HG03520 (cell line): ENCODE results near the gene PTPRG.

Experiments
- ATAC-seq: cut with Tn5 transposase; IDR thresholded peaks from one replicate; pipeline ENCODE4 v1.9.1; 2021; ENCODE audit warnings: mild to moderate bottlenecking, moderate library complexity; ENCODE audit not compliant: unreplicated experiment

PTPRG gene

DNA sequence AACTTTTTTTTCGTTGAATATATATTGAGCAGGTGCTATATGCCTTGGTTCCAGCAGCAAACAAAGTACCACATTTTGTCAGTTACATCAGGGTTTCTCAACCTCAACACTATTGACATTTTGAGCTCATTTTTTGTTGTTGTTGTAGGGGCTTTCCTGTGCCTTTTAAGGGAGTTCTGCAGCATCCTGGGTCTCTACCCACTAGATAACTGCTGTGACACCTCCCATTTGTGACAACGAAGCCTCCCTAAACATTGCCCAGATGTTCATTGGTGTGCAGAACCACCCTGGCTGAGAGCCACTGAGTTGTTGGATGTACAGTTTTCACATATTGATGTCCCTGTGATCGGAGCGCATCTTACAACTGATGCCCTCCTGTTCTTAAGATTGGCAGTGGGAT is 382.6 kb downstream of the PTPRG start:
- no peak for ATAC-seq

DNA sequence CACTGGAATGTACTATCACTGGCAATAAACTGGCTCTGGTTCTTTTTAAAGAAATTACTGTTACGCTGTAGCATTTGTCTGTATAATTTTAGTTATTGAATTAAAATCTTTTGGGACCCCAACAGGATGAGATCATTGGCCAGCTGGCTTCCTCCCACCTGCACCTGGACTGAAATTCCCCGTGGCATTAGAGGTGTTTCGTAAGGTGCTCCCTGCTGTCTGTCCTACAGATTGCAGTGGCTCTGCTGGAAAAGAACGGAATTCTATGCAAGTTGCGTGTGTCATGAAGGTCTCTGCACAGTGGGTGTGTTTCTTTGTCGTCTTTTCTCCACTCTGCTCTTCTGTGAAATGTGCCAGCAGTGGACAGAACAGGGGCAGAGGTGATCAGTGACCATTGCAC is 383.4 kb downstream of the PTPRG start:
- ATAC-seq: no peak

DNA sequence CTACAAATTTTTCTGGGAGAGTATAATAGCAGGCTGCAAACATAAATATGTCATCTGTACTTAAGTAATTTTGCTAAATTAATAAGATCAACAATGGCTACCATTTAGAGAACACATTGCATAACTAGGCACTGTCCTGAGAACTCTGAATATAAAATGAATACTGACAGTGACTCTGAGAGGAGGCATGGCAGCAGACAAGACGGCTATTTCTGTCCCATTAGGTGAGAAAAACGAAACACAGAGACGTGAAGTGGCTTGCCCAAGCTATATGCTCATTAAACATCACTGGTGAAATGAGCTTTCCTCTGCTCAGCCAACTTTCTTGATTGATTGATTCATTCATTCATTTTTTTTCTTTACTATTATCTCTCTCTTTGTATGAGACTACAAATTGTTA is 384.3 kb downstream of the PTPRG start:
- ATAC-seq: no peak

DNA sequence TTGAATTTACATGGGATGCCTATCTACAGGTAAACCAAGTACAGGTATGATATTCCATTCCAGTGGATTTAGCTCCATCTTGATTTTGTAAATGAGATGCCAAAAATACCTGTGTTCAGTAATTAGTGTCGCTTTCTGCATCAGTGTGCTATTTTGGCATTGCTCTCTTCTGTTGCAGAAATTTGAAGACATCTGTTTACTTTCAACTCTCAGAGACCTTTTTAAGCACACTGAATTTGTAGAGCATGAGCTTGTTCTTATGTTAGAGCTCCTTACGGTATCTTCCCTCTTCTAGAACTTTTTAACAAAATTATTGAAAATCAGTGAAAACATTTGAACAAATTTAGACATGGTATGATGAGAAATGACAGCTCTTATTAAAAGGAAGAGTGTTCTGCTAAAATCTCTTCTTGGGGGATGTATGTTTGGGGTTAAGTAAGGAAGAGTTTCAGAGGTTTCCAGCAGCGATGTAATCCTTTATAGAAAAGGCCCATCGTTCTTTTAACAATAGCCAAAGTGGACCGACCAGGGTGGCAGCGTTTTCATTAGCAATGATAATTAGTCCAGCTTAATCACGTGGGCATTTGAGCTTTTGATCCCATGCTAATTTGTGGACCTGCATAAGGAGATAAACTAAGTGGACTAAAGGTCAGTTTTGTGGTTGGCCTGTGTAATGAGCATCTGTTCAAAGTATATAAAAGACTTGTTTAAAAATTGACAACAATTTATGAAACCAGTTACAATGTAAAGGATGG is 385.4 kb downstream of the PTPRG start:
- no peak for ATAC-seq

GRCh38 chr3:61947456-61947855 is 386.1 kb downstream of the PTPRG start:
- ATAC-seq: no peak

- ATAC-seq: no peak
These were observed 387.4 kb downstream of the PTPRG start for GRCh38 chr3:61948699-61949305.

DNA sequence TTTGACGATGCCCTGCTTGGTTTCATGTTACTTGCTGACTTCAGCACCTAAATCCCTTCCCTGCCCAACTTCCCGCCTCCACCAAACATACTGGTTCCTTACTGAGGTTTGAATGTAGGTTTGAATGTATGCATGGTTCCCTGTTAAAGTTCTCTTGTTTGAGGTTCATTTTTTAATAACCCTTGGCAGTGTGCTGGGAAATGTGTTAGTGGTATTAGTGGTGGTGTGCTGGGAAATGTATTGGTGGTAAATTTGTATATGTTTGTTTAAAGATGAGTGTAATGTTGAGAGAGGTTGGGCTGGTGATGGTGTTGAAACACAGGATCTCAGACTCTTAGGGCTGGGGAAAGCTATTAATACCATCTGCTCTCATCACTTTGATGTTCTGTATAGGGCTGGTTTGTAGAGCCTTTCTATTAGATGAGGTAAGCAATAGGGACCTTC is 392.7 kb downstream of the PTPRG start:
- no peak for ATAC-seq

- ATAC-seq: no peak
These were observed 394.1 kb downstream of the PTPRG start for GRCh38 chr3:61955483-61955882.

GRCh38 chr3:61956236-61956635 is 394.9 kb downstream of the PTPRG start:
- no peak for ATAC-seq

DNA sequence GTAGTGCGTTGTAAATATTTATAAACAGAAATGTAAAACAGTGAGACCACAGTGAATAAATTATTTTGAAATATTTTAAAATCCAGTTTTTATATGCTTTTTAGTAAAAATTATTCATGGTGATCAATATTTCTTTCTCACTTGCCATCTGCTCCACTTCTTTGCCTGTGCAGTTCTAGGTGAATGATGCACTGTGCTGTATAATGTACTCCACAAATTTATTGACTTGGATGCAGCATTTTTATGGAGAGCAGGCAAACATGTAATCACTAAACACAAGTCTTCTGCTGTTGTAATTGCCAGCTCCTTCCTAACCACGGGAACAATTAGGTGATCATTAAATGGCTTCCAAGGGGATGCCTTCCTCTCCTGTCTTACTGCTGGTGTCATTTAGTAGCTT is 395.9 kb downstream of the PTPRG start:
- no peak for ATAC-seq

- no peak for ATAC-seq
These were observed 399.6 kb downstream of the PTPRG start for GRCh38 chr3:61960976-61961375.

DNA sequence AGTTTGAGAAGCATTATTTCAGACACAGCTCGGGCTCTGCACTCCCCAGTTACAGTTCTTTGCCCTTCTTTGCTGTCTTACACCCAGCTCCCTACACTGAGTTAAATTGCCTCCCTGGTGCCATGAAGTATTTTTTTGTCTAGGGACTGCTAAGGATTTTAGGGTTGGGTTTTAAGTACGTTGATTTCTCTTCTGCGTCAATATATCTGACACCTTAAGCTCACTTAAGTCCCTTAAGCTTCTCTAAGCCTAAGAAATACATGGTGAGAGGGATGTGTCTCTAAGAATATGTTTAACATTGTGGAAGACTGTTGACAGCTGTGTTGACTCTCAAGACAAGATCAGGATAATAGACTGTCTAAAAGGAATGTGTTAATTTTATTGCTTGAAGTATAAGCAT is 400.5 kb downstream of the PTPRG start:
- ATAC-seq: no peak

- ATAC-seq: no peak
These were observed 403.2 kb downstream of the PTPRG start for GRCh38 chr3:61964566-61964965.

DNA sequence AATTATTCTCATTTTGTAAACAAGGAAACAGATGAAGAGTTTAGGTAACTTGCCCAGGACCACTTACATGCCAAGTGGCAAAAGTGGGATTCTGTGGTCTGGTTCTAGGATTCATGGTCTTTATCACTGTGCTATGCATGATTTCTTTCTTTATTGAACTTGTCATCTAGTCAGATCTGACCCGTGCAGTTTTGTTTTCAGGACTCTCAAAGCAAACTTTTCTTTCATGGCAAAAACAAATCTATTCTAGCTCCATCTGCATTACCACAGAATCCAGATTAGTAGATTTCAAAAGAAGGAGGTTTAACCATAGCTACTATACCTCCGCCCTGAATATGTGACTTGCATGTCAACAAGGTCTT is 404.4 kb downstream of the PTPRG start:
- ATAC-seq: no peak

DNA sequence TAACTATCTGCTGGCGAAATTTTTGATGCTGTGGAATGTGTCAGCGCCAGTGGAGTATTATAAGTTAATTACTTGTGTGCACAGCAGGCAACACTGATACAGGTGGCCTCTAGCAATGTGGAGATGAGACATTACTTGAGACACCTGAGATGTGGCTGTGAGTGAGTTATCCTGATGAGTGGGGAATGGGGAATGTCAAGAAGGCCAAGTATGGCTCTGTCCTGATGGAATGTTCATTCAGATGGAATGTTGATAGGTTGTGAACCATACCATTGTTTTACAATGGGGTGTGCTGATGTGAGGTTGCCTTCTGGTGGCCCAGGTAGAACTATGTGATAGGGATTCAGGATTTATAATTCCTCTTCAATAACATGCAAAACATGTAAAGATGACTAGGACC is 404.8 kb downstream of the PTPRG start:
- ATAC-seq: no peak

- no peak for ATAC-seq
These were observed 405.6 kb downstream of the PTPRG start for GRCh38 chr3:61967019-61967418.

- no peak for ATAC-seq
These were observed 406.6 kb downstream of the PTPRG start for GRCh38 chr3:61967937-61968336.

- ATAC-seq: no peak
These were observed 413.3 kb downstream of the PTPRG start for GRCh38 chr3:61974662-61975061.

GRCh38 chr3:61975199-61975598 is 413.8 kb downstream of the PTPRG start:
- no peak for ATAC-seq

- no peak for ATAC-seq
These were observed 414.6 kb downstream of the PTPRG start for GRCh38 chr3:61975936-61976335.

- ATAC-seq: no peak
These were observed 417.4 kb downstream of the PTPRG start for GRCh38 chr3:61978460-61979419.

DNA sequence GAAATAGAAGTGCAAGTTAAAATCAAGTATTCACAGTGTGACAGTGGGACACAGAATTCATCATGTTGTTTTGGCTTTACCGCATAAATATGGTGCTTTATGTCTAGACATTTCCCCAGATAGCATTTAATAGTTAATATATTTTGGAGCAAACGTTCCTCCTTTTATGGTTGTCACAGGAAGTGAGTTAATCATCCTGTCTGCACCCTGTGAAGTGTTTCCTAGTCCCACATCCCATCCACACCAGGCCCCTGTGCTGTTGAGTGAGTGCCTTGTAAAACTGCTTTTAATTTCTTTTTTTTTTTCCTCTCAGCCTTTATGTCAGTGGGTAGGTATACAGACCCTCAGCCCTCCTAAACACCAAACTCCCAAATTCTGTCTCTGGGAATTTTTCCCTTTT is 418.3 kb downstream of the PTPRG start:
- no peak for ATAC-seq
